D341Med (cell line): ENCODE data around the gene NABP1.

Experiments
- DNase-seq: peaks from one replicate; pipeline ENCODE4 v3.0.0; 2012; ENCODE audit warnings: low spot score

Gene NABP1

GRCh38 chr2:191680639-191681038 is 2.7 kb downstream of the NABP1 start:
- DNase-seq: no peak

- DNase-seq: no peak
These were observed 4.2 kb downstream of the NABP1 start for GRCh38 chr2:191682126-191682525.

GRCh38 chr2:191686066-191686465 is 8.1 kb downstream of the NABP1 start:
- DNase-seq: no peak

GRCh38 chr2:191686729-191687128 is 8.8 kb downstream of the NABP1 start:
- DNase-seq: no peak

- no peak for DNase-seq
These were observed 9.9 kb downstream of the NABP1 start for GRCh38 chr2:191687867-191688266.

- DNase-seq: no peak
These were observed 11.2 kb downstream of the NABP1 start for GRCh38 chr2:191688934-191689695.

GRCh38 chr2:191690327-191690726 is 12.4 kb downstream of the NABP1 start:
- DNase-seq: no peak

GRCh38 chr2:191691016-191691735 is 13.2 kb downstream of the NABP1 start:
- peak; percentile 54 for DNase-seq

- DNase-seq: no peak
These were observed 14.0 kb downstream of the NABP1 start for GRCh38 chr2:191691898-191692297.

- DNase-seq: no peak
These were observed 14.7 kb downstream of the NABP1 start for GRCh38 chr2:191692502-191693115.

- DNase-seq: no peak
These were observed 15.2 kb downstream of the NABP1 start for GRCh38 chr2:191693166-191693565.

- no peak for DNase-seq
These were observed 15.8 kb downstream of the NABP1 start for GRCh38 chr2:191693778-191694177.

GRCh38 chr2:191696001-191696400 is 18.1 kb downstream of the NABP1 start:
- no peak for DNase-seq

- no peak for DNase-seq
These were observed 19.0 kb downstream of the NABP1 start for GRCh38 chr2:191696966-191697365.

GRCh38 chr2:191697870-191698269 is 19.9 kb downstream of the NABP1 start:
- no peak for DNase-seq

- no peak for DNase-seq
These were observed 21.5 kb downstream of the NABP1 start for GRCh38 chr2:191699341-191699945.

- DNase-seq: no peak
These were observed 23.1 kb downstream of the NABP1 start for GRCh38 chr2:191701029-191701428.

- no peak for DNase-seq
These were observed 23.8 kb downstream of the NABP1 start for GRCh38 chr2:191701696-191702095.

GRCh38 chr2:191703079-191703725 is 25.3 kb downstream of the NABP1 start:
- no peak for DNase-seq

- DNase-seq: no peak
These were observed 27.1 kb downstream of the NABP1 start for GRCh38 chr2:191705084-191705483.

- no peak for DNase-seq
These were observed 27.8 kb downstream of the NABP1 start for GRCh38 chr2:191705701-191706100.

GRCh38 chr2:191706791-191707190 is 28.9 kb downstream of the NABP1 start:
- no peak for DNase-seq
